ENCODE data around the gene KCNH8. TPM values are rescaled to one million over a fixed set of nuclear protein-coding genes. Genes with fewer than 3 reads are reported as not detected.

KCNH8 gene
- total RNA-seq, 1 experiment from 2014 or later: 1.3 TPM

- Mint-ChIP-seq H3K27me3 (ENCODE audit: unreplicated experiment) (no peaks in the 10 kb centered on the region), H3K9me3 (ENCODE audit: low read depth, unreplicated experiment) (no peaks in the 10 kb centered on the region), H3K4me1 (ENCODE audit: low read depth, unreplicated experiment) (no peaks in the 10 kb centered on the region), H3K4me3 (ENCODE audit: low read depth, unreplicated experiment) (no peak overlapping the region), H3K36me3 (ENCODE audit: insufficient read depth, unreplicated experiment) (no peaks in the 10 kb centered on the region), H3K27ac (ENCODE audit: unreplicated experiment) (no peak overlapping the region)
- DNase-seq: no peak
- TF ChIP-seq, protein P1, sequence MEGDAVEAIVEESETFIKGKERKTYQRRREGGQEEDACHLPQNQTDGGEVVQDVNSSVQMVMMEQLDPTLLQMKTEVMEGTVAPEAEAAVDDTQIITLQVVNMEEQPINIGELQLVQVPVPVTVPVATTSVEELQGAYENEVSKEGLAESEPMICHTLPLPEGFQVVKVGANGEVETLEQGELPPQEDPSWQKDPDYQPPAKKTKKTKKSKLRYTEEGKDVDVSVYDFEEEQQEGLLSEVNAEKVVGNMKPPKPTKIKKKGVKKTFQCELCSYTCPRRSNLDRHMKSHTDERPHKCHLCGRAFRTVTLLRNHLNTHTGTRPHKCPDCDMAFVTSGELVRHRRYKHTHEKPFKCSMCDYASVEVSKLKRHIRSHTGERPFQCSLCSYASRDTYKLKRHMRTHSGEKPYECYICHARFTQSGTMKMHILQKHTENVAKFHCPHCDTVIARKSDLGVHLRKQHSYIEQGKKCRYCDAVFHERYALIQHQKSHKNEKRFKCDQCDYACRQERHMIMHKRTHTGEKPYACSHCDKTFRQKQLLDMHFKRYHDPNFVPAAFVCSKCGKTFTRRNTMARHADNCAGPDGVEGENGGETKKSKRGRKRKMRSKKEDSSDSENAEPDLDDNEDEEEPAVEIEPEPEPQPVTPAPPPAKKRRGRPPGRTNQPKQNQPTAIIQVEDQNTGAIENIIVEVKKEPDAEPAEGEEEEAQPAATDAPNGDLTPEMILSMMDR (IDR thresholded peaks at IDR 0.05; ENCODE audit: unreplicated experiment): no peak
- intact Hi-C loops (cut with micrococcal nuclease; ENCODE audit: unreplicated experiment): no loop called here
- CTCF ChIA-PET: no interaction called here
- BruUV-seq (replicated peaks): no TSS peak
These were observed 411.6 kb downstream of the KCNH8 start for GRCh38 chr3:19559724-19560442.

GRCh38 chr3:19573644-19574043 lies 425.3 kb downstream of the KCNH8 start:
- Mint-ChIP-seq H3K4me1 (ENCODE audit: low read depth, unreplicated experiment) (no peaks in the 10 kb centered on the region), H3K36me3 (ENCODE audit: insufficient read depth, unreplicated experiment) (no peaks in the 10 kb centered on the region), H3K9me3 (ENCODE audit: low read depth, unreplicated experiment) (peaks cover under 1% of the 10 kb centered on the region), H3K4me3 (ENCODE audit: low read depth, unreplicated experiment) (no peak overlapping the region), H3K27me3 (ENCODE audit: unreplicated experiment) (no peaks in the 10 kb centered on the region), H3K27ac (ENCODE audit: unreplicated experiment) (no peak overlapping the region)
- DNase-seq: no peak
- TF ChIP-seq, protein P1 (IDR thresholded peaks at IDR 0.05; ENCODE audit: unreplicated experiment): no peak
- CTCF ChIA-PET: no interaction called here
- intact Hi-C loops (cut with micrococcal nuclease; ENCODE audit: unreplicated experiment): no loop called here
- no TSS peak for BruUV-seq (replicated peaks)

DNA sequence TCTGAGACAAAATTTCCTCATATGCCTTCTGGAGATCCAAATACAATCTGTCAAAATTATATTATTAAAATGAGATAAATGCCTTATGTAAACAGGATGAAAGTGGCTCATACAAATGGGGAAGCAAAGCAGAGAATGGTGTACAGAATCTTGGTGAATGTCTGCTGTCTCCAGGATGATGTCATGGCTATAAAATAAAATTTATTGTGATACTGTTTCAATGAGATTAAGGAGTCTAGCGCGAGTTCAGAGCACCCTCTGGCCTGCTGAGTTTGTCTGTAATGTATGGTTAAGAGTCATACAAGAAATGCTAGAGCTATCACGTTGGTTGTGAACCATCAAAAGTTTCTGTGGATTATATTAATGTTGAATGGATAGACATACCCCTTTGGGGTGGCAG lies 426.0 kb downstream of the KCNH8 start:
- no peaks in the 10 kb centered on the region for H3K9me3 Mint-ChIP-seq (ENCODE audit: low read depth, unreplicated experiment)
- no peak overlapping the region for H3K4me3 Mint-ChIP-seq (ENCODE audit: low read depth, unreplicated experiment)
- intact Hi-C loops (cut with micrococcal nuclease; ENCODE audit: unreplicated experiment): no loop called here
- DNase-seq: no peak
- no peaks in the 10 kb centered on the region for H3K36me3 Mint-ChIP-seq (ENCODE audit: insufficient read depth, unreplicated experiment)
- no peaks in the 10 kb centered on the region for H3K27me3 Mint-ChIP-seq (ENCODE audit: unreplicated experiment)
- CTCF ChIA-PET: no interaction called here
- no TSS peak for BruUV-seq (replicated peaks)
- no peak overlapping the region for H3K27ac Mint-ChIP-seq (ENCODE audit: unreplicated experiment)
- no peaks in the 10 kb centered on the region for H3K4me1 Mint-ChIP-seq (ENCODE audit: low read depth, unreplicated experiment)
- TF ChIP-seq, protein P1 (IDR thresholded peaks at IDR 0.05; ENCODE audit: unreplicated experiment): no peak

DNA sequence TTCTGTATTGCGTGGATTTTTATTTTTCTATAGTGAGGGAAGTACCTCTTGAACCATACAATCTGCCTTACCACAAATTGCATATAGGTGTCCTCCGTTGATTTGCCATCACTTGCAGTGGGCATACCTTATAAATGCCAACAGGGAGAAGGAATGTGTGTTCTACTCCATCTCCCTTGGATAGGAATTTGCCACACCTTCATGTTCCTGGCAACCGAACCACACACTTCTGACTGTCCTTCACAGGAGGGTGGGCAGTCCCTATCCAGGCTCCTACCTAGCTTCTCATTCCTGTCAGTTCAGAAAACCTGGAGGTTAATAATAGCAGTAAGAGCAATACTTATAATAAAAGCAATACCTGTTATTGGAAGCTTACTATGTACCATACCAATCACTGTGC lies 428.0 kb downstream of the KCNH8 start:
- no peak for DNase-seq
- intact Hi-C loops (cut with micrococcal nuclease; ENCODE audit: unreplicated experiment): no loop called here
- H3K4me1 Mint-ChIP-seq (ENCODE audit: low read depth, unreplicated experiment): no peaks in the 10 kb centered on the region
- no peaks in the 10 kb centered on the region for H3K9me3 Mint-ChIP-seq (ENCODE audit: low read depth, unreplicated experiment)
- CTCF ChIA-PET: no interaction called here
- no TSS peak for BruUV-seq (replicated peaks)
- no peaks in the 10 kb centered on the region for H3K27me3 Mint-ChIP-seq (ENCODE audit: unreplicated experiment)
- no peak overlapping the region for H3K4me3 Mint-ChIP-seq (ENCODE audit: low read depth, unreplicated experiment)
- TF ChIP-seq, protein P1 (IDR thresholded peaks at IDR 0.05; ENCODE audit: unreplicated experiment): no peak
- H3K36me3 Mint-ChIP-seq (ENCODE audit: insufficient read depth, unreplicated experiment): no peaks in the 10 kb centered on the region
- no peak overlapping the region for H3K27ac Mint-ChIP-seq (ENCODE audit: unreplicated experiment)

Small RNA genes within 50 kb of the gene (microRNA-seq; reads per million reads assigned to microRNA genes)
- gene MIR4791: not detected

All from Calu3 (cell line).